Measurements from ENCODE around the gene RFPL4A.
"Not testable (repeated sequence)": the region's sequence is repeated elsewhere in the genome, so short reads cannot be mapped to it uniquely, and the experiment has no call there.

Gene RFPL4A

DNA sequence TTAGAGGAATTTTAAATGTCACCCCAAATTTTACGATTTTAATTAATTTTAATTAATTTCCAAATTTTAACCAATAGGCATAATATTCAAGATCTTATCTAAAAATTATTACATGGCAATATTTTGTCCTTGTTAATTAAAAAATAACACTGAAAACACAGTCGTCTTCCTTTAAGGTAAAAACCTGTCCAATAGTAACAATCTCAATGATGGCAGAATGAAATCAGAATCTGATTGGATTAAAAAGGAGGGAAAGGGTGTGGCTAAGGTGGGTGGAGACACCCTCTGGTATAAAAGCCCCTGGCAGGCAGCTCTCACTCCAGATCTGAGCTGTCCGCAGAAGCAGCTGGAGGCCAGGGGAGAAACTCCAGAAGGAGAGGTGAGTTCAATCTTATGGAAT, at the start of gene RFPL4A:
Gene RFPL4A, plus strand, starts transcription at position 301 of the 400 bp plus-strand sequence. CDS start 2,704 bp downstream, outside the sequence.
- H3K27ac ChIP-seq; DNase-seq (ENCODE audit: low spot score); CTCF ChIA-PET; POLR2A ChIA-PET (ENCODE audit: low non-redundant PET): not testable (repeated sequence)

DNA sequence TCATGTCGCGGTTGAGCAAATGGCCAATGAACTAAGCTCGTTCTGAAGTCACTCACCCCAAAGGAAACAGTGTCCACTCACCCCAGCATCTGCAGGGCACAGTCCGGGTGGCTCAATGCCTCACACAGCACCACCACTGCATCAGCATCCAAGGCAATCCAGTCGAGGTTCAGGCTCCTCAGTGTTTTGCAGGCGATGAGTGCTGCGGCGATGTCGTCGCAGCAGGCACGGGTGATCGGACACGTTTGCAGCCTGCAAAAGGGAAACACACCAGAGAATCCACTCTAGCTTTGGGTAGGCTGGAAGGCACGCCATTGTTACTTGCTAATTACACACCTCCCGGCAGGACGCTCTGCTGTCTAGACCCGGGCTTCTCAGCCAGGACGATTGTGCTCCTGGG, 47.2 kb upstream of the RFPL4A start:
- TF ChIP-seq, protein P1, sequence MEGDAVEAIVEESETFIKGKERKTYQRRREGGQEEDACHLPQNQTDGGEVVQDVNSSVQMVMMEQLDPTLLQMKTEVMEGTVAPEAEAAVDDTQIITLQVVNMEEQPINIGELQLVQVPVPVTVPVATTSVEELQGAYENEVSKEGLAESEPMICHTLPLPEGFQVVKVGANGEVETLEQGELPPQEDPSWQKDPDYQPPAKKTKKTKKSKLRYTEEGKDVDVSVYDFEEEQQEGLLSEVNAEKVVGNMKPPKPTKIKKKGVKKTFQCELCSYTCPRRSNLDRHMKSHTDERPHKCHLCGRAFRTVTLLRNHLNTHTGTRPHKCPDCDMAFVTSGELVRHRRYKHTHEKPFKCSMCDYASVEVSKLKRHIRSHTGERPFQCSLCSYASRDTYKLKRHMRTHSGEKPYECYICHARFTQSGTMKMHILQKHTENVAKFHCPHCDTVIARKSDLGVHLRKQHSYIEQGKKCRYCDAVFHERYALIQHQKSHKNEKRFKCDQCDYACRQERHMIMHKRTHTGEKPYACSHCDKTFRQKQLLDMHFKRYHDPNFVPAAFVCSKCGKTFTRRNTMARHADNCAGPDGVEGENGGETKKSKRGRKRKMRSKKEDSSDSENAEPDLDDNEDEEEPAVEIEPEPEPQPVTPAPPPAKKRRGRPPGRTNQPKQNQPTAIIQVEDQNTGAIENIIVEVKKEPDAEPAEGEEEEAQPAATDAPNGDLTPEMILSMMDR (conservative IDR thresholded peaks at IDR 0.05; ENCODE audit: low read depth) = no peak
- ChIA-PET CTCF (no interaction called here), POLR2A (ENCODE audit: low non-redundant PET) (no interaction called here)
- H3K27ac ChIP-seq = no peak overlapping the region
- no peak for DNase-seq (ENCODE audit: low spot score)

DNA sequence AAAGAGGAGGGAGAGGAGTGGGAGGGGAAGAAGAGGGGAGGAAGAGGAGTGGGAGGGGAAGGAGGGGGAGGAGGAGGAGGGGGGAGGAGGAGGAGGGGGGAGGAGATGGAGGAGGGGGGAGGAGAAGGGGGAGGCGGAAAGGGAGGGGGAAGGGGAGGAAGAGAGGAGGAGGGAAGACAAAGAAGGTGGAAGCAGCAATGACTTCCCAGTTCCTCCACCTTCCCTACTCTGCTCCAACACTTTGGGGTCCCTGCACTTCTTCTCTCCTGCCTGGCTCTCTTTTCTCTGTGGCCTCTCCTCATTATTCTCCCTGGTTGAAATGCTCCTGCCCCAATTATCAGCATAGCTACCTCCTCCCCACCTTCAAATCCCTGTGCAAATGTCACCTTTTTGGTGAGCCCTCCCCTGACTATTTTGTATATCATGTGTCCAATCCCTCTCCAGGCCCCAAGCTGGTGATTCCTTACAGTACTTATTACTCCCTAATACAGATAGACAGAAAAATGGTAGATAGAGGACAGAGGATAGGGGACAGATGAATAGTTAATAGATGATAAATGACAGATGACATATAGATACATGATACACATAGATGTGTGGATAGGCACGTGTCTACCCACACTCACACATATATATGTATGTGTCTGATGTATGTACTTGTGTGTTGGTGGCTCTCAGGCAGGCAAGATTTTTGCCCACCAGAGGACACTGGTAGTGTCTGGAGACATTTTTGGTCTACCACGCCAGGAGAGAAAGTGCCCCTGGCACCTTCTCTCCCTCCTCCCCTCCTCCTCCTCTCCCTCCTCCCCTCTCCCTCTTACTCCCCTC, 45.9 kb upstream of the RFPL4A start:
- TF ChIP-seq, protein P1 (conservative IDR thresholded peaks at IDR 0.05; ENCODE audit: low read depth) = no peak
- CTCF ChIA-PET = no interaction called here
- POLR2A ChIA-PET (ENCODE audit: low non-redundant PET) = no interaction called here
- no peak overlapping the region for H3K27ac ChIP-seq
- DNase-seq (ENCODE audit: low spot score) = no peak

DNA sequence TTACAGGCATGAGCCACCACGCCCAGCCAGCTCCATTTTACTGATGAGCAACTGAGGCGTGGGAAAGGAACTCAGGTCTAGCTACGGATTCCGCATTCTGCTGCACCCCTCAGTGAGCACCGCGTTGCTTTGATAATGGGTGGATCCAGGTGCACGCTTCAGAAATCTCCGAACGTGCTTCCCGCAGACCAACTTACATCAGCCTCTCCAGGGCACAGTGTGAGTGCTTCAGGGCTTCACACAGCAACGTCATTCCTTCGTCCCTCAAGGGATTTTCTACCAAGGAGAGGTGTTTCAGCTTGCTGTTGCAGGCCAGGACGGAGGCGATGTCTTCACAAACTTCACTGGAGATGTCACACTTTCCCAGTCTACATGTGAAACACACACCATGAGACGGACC, 42.4 kb upstream of the RFPL4A start:
- CTCF ChIA-PET = interaction anchor here (0.6 kb wide), 1 partner anchor 96 kb away, joined by 3 read pairs; no protein-coding TSS in a partner anchor
- no peak overlapping the region for H3K27ac ChIP-seq
- TF ChIP-seq, protein P1 (conservative IDR thresholded peaks at IDR 0.05; ENCODE audit: low read depth) = no peak
- DNase-seq (ENCODE audit: low spot score) = no peak
- POLR2A ChIA-PET (ENCODE audit: low non-redundant PET) = no interaction called here

DNA sequence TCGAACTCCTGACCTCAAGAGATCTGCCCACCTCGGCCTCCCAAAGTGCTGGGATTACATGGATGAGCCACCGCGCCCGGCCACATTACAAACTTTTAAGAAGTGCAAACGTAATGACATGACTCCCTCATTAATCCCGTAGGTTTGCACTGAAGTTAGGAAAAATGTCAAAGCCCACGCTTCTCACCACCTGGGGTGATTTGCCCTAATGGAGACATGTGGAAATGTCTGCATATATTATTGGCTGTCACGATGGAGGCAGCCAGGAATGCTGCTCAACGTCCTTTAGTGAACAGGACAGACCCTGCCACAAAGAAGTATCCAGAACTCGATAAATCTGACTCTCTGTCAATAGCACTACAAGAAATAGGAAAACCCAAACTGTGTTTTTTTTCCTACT, 41.6 kb upstream of the RFPL4A start:
- ChIA-PET CTCF (interaction anchor here (0.6 kb wide), 1 partner anchor 95 kb away, joined by 3 read pairs; no protein-coding TSS in a partner anchor), POLR2A (ENCODE audit: low non-redundant PET) (no interaction called here)
- no peak for DNase-seq (ENCODE audit: low spot score)
- TF ChIP-seq, protein P1 (conservative IDR thresholded peaks at IDR 0.05; ENCODE audit: low read depth) = no peak
- no peak overlapping the region for H3K27ac ChIP-seq

DNA sequence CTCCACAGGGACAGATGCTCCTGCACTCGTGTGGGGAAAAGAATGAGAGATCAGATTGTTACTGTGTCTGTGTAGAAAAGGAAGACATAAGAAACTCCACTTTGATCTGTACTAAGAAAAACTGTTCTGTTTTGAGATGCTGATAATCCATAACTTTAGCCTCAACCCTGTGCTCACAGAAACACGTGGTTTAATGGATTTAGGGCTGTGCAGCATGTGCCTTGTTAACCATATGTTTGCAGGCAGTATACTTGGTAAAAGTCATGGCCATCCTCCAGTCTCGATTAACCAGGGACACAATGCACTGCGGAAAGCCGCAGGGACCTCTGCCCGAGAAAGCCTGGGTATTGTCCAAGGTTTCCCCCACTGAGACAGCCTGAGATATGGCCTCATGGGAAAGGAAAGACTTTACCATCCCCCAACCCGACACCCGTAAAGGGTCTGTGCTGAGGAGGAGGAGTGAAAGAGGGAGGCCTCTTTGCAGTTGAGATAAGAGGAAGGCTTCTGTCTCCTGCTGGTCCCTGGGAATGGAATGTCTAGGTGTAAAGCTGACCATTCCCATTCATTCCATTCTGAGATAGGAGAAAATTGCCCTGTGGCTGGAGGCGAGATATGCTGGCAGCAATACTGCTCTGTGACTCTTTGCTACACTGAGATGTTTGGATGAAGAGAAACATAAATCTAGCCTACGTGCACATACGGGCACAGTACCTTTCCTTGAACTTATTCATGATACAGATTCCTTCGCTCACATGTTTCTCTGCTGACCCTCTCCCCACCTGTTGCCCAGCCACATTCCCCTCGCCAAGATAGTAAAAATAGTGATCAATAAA, 40.8 kb upstream of the RFPL4A start:
- H3K27ac ChIP-seq; POLR2A ChIA-PET (ENCODE audit: low non-redundant PET); CTCF ChIA-PET; DNase-seq (ENCODE audit: low spot score): not testable (repeated sequence)

DNA sequence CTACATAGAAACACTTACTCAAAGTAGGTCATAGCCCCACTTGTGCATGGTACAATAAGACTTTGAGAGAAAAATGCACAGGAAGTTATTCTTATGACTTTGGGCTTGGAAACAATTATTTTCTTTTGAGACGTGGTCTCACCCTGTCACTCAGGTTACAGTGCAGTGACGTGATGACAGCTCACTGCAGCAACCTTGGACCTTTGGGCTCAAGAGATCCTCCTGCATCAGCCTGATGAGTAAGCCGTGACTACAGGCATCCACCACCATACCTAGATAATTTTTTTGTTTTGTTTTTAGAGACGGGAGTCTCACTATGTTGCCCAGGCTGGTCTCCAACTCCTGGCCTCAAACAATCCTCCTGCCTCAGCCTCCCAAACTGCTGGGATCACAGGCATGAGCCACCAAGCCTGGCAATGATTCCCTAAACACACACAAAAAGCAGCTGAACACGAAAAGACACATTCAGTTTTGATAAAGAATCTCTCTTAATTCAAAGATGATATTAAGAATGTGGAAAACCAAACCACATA, 38.6 kb upstream of the RFPL4A start:
- ChIA-PET CTCF (no interaction called here), POLR2A (ENCODE audit: low non-redundant PET) (no interaction called here)
- TF ChIP-seq, protein P1 (conservative IDR thresholded peaks at IDR 0.05; ENCODE audit: low read depth) = no peak
- H3K27ac ChIP-seq = no peak overlapping the region
- DNase-seq (ENCODE audit: low spot score) = no peak
